ENCODE data around the gene STMP1. TPM values are rescaled to one million over a fixed set of nuclear protein-coding genes. Genes with fewer than 3 reads are reported as not detected.

Gene STMP1
- total RNA-seq, 4 donors from 2014 or later: 17.3 to 26.2 (median 18.2) TPM

GRCh38 chr7:135713836-135714470 is 51.6 kb downstream of the STMP1 start:
- TF ChIP-seq, protein P1, sequence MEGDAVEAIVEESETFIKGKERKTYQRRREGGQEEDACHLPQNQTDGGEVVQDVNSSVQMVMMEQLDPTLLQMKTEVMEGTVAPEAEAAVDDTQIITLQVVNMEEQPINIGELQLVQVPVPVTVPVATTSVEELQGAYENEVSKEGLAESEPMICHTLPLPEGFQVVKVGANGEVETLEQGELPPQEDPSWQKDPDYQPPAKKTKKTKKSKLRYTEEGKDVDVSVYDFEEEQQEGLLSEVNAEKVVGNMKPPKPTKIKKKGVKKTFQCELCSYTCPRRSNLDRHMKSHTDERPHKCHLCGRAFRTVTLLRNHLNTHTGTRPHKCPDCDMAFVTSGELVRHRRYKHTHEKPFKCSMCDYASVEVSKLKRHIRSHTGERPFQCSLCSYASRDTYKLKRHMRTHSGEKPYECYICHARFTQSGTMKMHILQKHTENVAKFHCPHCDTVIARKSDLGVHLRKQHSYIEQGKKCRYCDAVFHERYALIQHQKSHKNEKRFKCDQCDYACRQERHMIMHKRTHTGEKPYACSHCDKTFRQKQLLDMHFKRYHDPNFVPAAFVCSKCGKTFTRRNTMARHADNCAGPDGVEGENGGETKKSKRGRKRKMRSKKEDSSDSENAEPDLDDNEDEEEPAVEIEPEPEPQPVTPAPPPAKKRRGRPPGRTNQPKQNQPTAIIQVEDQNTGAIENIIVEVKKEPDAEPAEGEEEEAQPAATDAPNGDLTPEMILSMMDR (IDR thresholded peaks at IDR 0.05): no peak
- no peak for TF ChIP-seq POLR2A (IDR thresholded peaks at IDR 0.05)
- DNase-seq: no peak
- Histone ChIP-seq H3K4me1 (no peaks in the 10 kb centered on the region), H3K27ac (no peak overlapping the region), H3K27me3 (no peaks in the 10 kb centered on the region), H3K4me3 (no peak overlapping the region), H3K36me3 (no peaks in the 10 kb centered on the region), H3K9me3 (no peaks in the 10 kb centered on the region)

GRCh38 chr7:135714534-135715009 is 52.3 kb downstream of the STMP1 start:
- Histone ChIP-seq H3K4me1 (no peaks in the 10 kb centered on the region), H3K27ac (no peak overlapping the region), H3K36me3 (no peaks in the 10 kb centered on the region), H3K9me3 (no peaks in the 10 kb centered on the region), H3K27me3 (no peaks in the 10 kb centered on the region), H3K4me3 (no peak overlapping the region)
- TF ChIP-seq, protein P1 (IDR thresholded peaks at IDR 0.05): no peak
- TF ChIP-seq POLR2A (IDR thresholded peaks at IDR 0.05): no peak
- DNase-seq: no peak

DNA sequence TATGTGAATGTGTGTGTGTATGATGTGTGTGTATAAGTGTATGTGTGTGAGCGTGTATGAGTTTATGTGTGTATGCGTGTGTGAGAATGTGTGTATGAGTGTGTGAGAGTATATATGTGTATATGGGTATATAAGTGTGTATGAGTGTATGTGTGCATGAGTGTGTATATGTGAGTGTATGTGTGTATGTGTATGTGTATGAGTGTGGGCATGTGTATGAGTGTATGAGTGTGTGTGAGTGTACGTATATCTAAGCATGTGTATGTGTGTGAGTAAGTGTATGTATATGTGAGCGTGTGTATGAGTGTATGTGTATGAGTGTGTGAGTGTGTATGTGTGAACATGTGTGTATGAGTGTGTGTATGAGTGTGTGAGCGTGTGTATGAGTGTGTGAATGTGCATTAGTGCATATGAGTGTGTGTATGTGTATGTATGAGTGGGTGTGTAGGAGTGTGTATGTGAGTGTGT is 52.8 kb downstream of the STMP1 start:
- H3K27ac ChIP-seq: no peak overlapping the region
- DNase-seq: no peak
- H3K36me3 ChIP-seq: no peaks in the 10 kb centered on the region
- H3K4me1 ChIP-seq: no peaks in the 10 kb centered on the region
- TF ChIP-seq POLR2A (IDR thresholded peaks at IDR 0.05): no peak
- TF ChIP-seq, protein P1 (IDR thresholded peaks at IDR 0.05): no peak
- H3K27me3 ChIP-seq: no peaks in the 10 kb centered on the region
- H3K9me3 ChIP-seq: no peaks in the 10 kb centered on the region
- no peak overlapping the region for H3K4me3 ChIP-seq

- Histone ChIP-seq H3K36me3 (no peaks in the 10 kb centered on the region), H3K27ac (no peak overlapping the region), H3K4me3 (no peak overlapping the region), H3K4me1 (no peaks in the 10 kb centered on the region), H3K9me3 (no peaks in the 10 kb centered on the region), H3K27me3 (no peaks in the 10 kb centered on the region)
- DNase-seq: no peak
- TF ChIP-seq, protein P1 (IDR thresholded peaks at IDR 0.05): no peak
- TF ChIP-seq POLR2A (IDR thresholded peaks at IDR 0.05): no peak
These were observed 53.4 kb downstream of the STMP1 start for GRCh38 chr7:135715673-135716072.

GRCh38 chr7:135716677-135717238 is 54.4 kb downstream of the STMP1 start:
- TF ChIP-seq POLR2A (IDR thresholded peaks at IDR 0.05): no peak
- TF ChIP-seq, protein P1 (IDR thresholded peaks at IDR 0.05): no peak

More at GRCh38 chr7:135716677-135717238, 54.4 kb downstream of the STMP1 start:
- no peaks in the 10 kb centered on the region for H3K27me3 ChIP-seq
- H3K4me1 ChIP-seq: no peaks in the 10 kb centered on the region
- H3K9me3 ChIP-seq: no peaks in the 10 kb centered on the region
- H3K27ac ChIP-seq: no peak overlapping the region
- DNase-seq: no peak
- no peaks in the 10 kb centered on the region for H3K36me3 ChIP-seq
- no peak overlapping the region for H3K4me3 ChIP-seq
